HL-60 (cell line): ENCODE measurements around the gene PDE8A.
A peak's percentile ranks its signal among the peaks of the same experiment; 100 is the strongest.

Source experiments
- DNase-seq, 2 experiments: peaks; one replicate each; pipeline ENCODE4 v3.0.0-alpha.2; 2010 to 2020; ENCODE audit warnings: low read depth in 1 of 2, low spot score in 1 of 2
- H3K27ac ChIP-seq: fragments of 250-450 bp; sonication (Bioruptor Pico); replicated peaks from 2 replicates; pipeline ENCODE4 v1.5.1; 2020; ENCODE audit warnings: mild to moderate bottlenecking, moderate library complexity
- H3K27me3 ChIP-seq: fragments of 250-450 bp; sonication (Bioruptor Pico); 2 replicates; pipeline ENCODE4 v1.5.1; 2021; ENCODE audit warnings: mild to moderate bottlenecking, moderate library complexity; ENCODE audit not compliant: insufficient read depth, poor library complexity, severe bottlenecking
- H3K4me3 ChIP-seq: replicated peaks from 2 replicates; pipeline ENCODE4 v1.5.1; 2011; ENCODE audit warnings: mild to moderate bottlenecking, control low read depth, low read length; ENCODE audit not compliant: insufficient read depth
- GABPA ChIP-seq: IDR thresholded peaks from 2 replicates; pipeline ENCODE4 v1.6.1; 2012; ENCODE audit warnings: low read depth
- POLR2AphosphoS5 ChIP-seq: IDR thresholded peaks from 2 replicates; pipeline ENCODE4 v1.6.1; 2012; ENCODE audit warnings: low read depth
- SPI1 ChIP-seq: IDR thresholded peaks from 2 replicates; pipeline ENCODE4 v1.6.1; 2012; ENCODE audit warnings: low read depth, mild to moderate bottlenecking, borderline replicate concordance
- long read RNA-seq: library from polyadenylated mRNA; unstranded; transcript quantifications from one replicate; pipeline ENCODE4 v2.0.0, GENCODE V29; 2020
- TF ChIP-seq, protein P1 (sequence below): IDR thresholded peaks from 2 replicates; pipeline ENCODE4 v1.6.1; 2012; ENCODE audit warnings: low read depth; ENCODE audit not compliant: insufficient replicate concordance
- TF ChIP-seq, protein P2 (sequence below): IDR thresholded peaks from one replicate; pipeline ENCODE4 v1.5.1; 2011; ENCODE audit warnings: low read length, control low read depth, inconsistent platforms; ENCODE audit not compliant: insufficient read depth

The PDE8A gene, protein sequence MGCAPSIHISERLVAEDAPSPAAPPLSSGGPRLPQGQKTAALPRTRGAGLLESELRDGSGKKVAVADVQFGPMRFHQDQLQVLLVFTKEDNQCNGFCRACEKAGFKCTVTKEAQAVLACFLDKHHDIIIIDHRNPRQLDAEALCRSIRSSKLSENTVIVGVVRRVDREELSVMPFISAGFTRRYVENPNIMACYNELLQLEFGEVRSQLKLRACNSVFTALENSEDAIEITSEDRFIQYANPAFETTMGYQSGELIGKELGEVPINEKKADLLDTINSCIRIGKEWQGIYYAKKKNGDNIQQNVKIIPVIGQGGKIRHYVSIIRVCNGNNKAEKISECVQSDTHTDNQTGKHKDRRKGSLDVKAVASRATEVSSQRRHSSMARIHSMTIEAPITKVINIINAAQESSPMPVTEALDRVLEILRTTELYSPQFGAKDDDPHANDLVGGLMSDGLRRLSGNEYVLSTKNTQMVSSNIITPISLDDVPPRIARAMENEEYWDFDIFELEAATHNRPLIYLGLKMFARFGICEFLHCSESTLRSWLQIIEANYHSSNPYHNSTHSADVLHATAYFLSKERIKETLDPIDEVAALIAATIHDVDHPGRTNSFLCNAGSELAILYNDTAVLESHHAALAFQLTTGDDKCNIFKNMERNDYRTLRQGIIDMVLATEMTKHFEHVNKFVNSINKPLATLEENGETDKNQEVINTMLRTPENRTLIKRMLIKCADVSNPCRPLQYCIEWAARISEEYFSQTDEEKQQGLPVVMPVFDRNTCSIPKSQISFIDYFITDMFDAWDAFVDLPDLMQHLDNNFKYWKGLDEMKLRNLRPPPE
- long read RNA-seq, partial matches to known transcripts = 3 of 10 reads
- long read RNA-seq, other reads (novel, unspliced or antisense) = 5 of 10 reads

DNA sequence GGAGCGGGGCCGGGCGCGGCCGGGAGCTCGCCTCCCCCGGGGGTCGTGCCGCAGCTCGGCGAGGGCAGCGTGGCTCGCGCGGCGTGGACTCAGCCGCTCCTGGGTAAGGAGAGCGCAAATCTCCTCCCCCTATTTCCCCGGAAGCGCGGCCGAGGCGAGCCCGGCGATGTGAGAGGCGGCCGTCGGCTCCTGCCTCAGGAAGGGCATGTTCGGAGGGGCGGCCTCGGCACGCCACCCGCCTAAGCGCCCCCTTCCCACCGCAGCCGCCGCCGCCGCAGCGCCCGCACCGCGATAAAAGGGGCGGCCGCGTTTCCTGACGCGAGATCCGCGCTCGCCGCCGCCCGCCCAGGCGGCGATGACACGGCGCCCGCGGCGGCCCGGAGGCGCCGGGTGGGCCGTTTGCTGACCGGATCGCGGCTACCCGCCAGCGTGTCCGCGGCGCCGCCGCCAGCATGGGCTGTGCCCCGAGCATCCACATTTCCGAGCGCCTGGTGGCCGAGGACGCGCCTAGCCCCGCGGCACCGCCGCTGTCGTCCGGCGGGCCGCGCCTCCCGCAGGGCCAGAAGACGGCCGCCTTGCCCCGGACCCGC, at the start of gene PDE8A:
Gene PDE8A (plus strand): TSS at position 146 of the 590 bp plus-strand sequence. CDS start 307 bp downstream, at position 453.
- Histone ChIP-seq H3K27me3 (no peaks in the 10 kb centered on the region), H3K4me3 (peak within 1 kb of the TSS; percentile 86), H3K27ac (peak within 1 kb of the TSS; percentile 76)
- DNase-seq = peak; percentile 15 to 28
- TF ChIP-seq POLR2AphosphoS5 (no peak), SPI1 (no peak), GABPA (no peak)
- TF ChIP-seq, protein P1, sequence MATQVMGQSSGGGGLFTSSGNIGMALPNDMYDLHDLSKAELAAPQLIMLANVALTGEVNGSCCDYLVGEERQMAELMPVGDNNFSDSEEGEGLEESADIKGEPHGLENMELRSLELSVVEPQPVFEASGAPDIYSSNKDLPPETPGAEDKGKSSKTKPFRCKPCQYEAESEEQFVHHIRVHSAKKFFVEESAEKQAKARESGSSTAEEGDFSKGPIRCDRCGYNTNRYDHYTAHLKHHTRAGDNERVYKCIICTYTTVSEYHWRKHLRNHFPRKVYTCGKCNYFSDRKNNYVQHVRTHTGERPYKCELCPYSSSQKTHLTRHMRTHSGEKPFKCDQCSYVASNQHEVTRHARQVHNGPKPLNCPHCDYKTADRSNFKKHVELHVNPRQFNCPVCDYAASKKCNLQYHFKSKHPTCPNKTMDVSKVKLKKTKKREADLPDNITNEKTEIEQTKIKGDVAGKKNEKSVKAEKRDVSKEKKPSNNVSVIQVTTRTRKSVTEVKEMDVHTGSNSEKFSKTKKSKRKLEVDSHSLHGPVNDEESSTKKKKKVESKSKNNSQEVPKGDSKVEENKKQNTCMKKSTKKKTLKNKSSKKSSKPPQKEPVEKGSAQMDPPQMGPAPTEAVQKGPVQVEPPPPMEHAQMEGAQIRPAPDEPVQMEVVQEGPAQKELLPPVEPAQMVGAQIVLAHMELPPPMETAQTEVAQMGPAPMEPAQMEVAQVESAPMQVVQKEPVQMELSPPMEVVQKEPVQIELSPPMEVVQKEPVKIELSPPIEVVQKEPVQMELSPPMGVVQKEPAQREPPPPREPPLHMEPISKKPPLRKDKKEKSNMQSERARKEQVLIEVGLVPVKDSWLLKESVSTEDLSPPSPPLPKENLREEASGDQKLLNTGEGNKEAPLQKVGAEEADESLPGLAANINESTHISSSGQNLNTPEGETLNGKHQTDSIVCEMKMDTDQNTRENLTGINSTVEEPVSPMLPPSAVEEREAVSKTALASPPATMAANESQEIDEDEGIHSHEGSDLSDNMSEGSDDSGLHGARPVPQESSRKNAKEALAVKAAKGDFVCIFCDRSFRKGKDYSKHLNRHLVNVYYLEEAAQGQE = no peak

DNA sequence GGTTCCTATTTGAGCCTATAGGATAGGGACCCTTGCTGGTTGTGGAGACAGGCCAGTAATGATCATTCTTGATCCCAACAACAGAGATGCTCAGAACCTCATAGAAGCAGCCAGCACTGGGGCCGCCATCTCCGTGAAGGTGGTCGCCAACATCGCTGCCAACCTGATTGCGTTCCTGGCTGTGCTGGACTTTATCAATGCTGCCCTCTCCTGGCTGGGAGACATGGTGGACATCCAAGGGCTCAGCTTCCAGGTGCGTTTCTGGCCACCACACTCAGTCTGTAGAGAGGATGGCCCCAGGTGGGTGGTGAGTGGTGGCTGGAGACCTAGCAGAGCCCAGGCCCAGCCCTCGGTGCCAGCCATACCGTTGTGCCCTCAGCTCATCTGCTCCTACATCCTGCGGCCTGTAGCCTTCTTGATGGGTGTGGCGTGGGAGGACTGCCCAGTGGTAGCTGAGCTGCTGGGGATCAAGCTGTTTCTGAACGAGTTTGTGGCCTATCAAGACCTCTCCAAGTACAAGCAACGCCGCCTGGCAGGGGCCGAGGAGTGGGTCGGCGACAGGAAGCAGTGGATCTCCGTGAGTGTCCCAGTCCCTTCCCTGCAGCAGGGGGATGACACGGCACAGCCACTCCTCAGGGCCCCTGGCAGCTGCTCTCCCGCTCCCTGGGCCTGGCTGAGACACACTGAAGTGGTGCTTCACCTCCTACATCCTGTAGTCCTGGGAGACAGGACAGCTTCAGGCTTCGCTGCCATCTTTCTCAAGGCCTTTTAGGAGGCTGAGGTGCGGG, 46.5 kb upstream of the PDE8A start:
- H3K27ac ChIP-seq = no peak overlapping the region
- DNase-seq = no peak
- H3K4me3 ChIP-seq = no peak overlapping the region
- H3K27me3 ChIP-seq = no peaks in the 10 kb centered on the region
- TF ChIP-seq SPI1 (no peak), POLR2AphosphoS5 (no peak), GABPA (no peak)
- TF ChIP-seq, protein P1 = no peak
- TF ChIP-seq, protein P2, sequence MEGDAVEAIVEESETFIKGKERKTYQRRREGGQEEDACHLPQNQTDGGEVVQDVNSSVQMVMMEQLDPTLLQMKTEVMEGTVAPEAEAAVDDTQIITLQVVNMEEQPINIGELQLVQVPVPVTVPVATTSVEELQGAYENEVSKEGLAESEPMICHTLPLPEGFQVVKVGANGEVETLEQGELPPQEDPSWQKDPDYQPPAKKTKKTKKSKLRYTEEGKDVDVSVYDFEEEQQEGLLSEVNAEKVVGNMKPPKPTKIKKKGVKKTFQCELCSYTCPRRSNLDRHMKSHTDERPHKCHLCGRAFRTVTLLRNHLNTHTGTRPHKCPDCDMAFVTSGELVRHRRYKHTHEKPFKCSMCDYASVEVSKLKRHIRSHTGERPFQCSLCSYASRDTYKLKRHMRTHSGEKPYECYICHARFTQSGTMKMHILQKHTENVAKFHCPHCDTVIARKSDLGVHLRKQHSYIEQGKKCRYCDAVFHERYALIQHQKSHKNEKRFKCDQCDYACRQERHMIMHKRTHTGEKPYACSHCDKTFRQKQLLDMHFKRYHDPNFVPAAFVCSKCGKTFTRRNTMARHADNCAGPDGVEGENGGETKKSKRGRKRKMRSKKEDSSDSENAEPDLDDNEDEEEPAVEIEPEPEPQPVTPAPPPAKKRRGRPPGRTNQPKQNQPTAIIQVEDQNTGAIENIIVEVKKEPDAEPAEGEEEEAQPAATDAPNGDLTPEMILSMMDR = no peak

DNA sequence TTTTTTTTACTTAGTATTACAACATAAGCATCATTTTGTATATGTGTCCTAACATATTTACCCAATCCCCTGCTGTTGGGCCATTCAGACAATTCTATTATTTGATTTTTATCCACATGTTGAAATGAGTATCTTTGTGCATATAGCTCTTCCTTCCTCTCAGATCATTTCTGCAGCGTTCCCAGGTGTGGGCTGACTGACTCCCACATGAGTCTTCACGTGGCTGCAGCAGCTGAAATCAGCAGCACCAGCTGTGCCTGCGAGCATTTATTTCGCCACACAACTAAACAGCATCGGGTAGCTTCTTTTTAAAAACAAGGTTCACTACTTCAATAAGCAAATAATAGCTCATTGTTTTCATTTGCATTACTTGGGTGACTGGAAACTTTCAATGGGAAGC, 44.5 kb upstream of the PDE8A start:
- DNase-seq = peak in 1 of 2 experiments; percentile 66
- no peaks in the 10 kb centered on the region for H3K27me3 ChIP-seq
- TF ChIP-seq GABPA (no peak), POLR2AphosphoS5 (peak; percentile 80), SPI1 (no peak)
- TF ChIP-seq, protein P2 = no peak
- TF ChIP-seq, protein P1 = no peak
- no peak overlapping the region for H3K27ac ChIP-seq
- no peak overlapping the region for H3K4me3 ChIP-seq
